K562 (cell line): ENCODE results near the gene C12orf43. TPM values are rescaled to one million over a fixed set of nuclear protein-coding genes. Genes with fewer than 3 reads are reported as not detected.

Experiments
- ARHGAP35 ChIP-seq: fragments of 450-650 bp; IDR thresholded peaks from 2 replicates; pipeline ENCODE4 v1.6.1; 2018; ENCODE audit not compliant: partially characterized antibody
- BACH1 ChIP-seq: fragments of 200-800 bp; sonication (Bioruptor generic); IDR thresholded peaks from 2 replicates; pipeline ENCODE4 v1.6.1; 2016; ENCODE audit warnings: missing genetic modification characterization, missing compliant biosample characterization
- BRD4 ChIP-seq: fragments of 200-600 bp; sonication (generic); IDR thresholded peaks from 2 replicates; pipeline ENCODE4 v1.6.1; 2017; ENCODE audit warnings: inconsistent platforms
- CC2D1A ChIP-seq: fragments of 450-650 bp; IDR thresholded peaks from 2 replicates; pipeline ENCODE4 v1.6.1; 2017; ENCODE audit warnings: mild to moderate bottlenecking
- CHD2 ChIP-seq: IDR thresholded peaks from 2 replicates; pipeline ENCODE4 v1.6.1; 2011; ENCODE audit warnings: low read depth, low read length
- FOXJ3 ChIP-seq: sonication (generic); formaldehyde crosslinking; IDR thresholded peaks from 2 replicates; pipeline ENCODE4 v1.4.0; 2020; ENCODE audit warnings: mild to moderate bottlenecking, missing genetic modification reagents
- HDAC3 ChIP-seq: fragments of 450-650 bp; IDR thresholded peaks from 2 replicates; pipeline ENCODE4 v1.6.1; 2018; ENCODE audit warnings: borderline replicate concordance, mild to moderate bottlenecking, moderate library complexity; ENCODE audit not compliant: partially characterized antibody
- HNRNPH1 ChIP-seq: fragments of 200-400 bp; formaldehyde crosslinking; optimal IDR thresholded peaks from 2 replicates; pipeline ENCODE3; 2017; ENCODE audit warnings: low read depth, mild to moderate bottlenecking, low read length, moderate library complexity
- KAT7 ChIP-seq: sonication (generic); formaldehyde crosslinking; IDR thresholded peaks from 2 replicates; pipeline ENCODE4 v1.8.0; 2022; ENCODE audit warnings: missing genetic modification reagents, mild to moderate bottlenecking, borderline replicate concordance
- RBM25 ChIP-seq: fragments of 200-400 bp; formaldehyde crosslinking; IDR thresholded peaks from 2 replicates; pipeline ENCODE4 v1.6.1; 2018; ENCODE audit warnings: low read length, low read depth, moderate library complexity; ENCODE audit not compliant: severe bottlenecking
- RNF2 ChIP-seq: sonication (generic); IDR thresholded peaks from 2 replicates; pipeline ENCODE4 v1.6.1; 2016
- SIRT6 ChIP-seq: IDR thresholded peaks from one replicate; pipeline ENCODE4 v1.6.1; 2012; ENCODE audit warnings: low read depth, mild to moderate bottlenecking, control low read depth, inconsistent platforms, low read length, moderate library complexity
- SNRNP70 ChIP-seq: fragments of 200-400 bp; formaldehyde crosslinking; optimal IDR thresholded peaks from 2 replicates; pipeline ENCODE3; 2017; ENCODE audit warnings: low read depth, low read length
- SREBF2 ChIP-seq: sonication (generic); formaldehyde crosslinking; IDR thresholded peaks from 2 replicates; pipeline ENCODE4 v1.4.0; 2020; ENCODE audit warnings: mild to moderate bottlenecking, missing genetic modification reagents
- U2AF1 ChIP-seq: fragments of 200-400 bp; formaldehyde crosslinking; optimal IDR thresholded peaks from 2 replicates; pipeline ENCODE3; 2017; ENCODE audit warnings: mild to moderate bottlenecking, low read depth, low read length, moderate library complexity
- ZNF174 ChIP-seq: fragments of 250-450 bp; sonication (Bioruptor Pico); IDR thresholded peaks from 2 replicates; pipeline ENCODE4 v1.4.0; 2020; ENCODE audit warnings: mild to moderate bottlenecking
- ZNF24 ChIP-seq: fragments of 450-650 bp; IDR thresholded peaks from 2 replicates; pipeline ENCODE4 v1.6.1; 2016
- ZNF280B ChIP-seq: fragments of 250-450 bp; sonication (Bioruptor Pico); IDR thresholded peaks from 2 replicates; pipeline ENCODE4 v1.5.1; 2021; ENCODE audit warnings: mild to moderate bottlenecking
- ZNF586 ChIP-seq: fragments of 450-650 bp; formaldehyde crosslinking; conservative IDR thresholded peaks from 2 replicates; pipeline ENCODE4 v1.4.0; 2020; ENCODE audit warnings: mild to moderate bottlenecking, moderate library complexity
- ZNF644 ChIP-seq: fragments of 200-800 bp; sonication (Bioruptor generic); IDR thresholded peaks from 2 replicates; pipeline ENCODE4 v1.6.1; 2016; ENCODE audit warnings: low read depth, missing genetic modification characterization, missing compliant biosample characterization
- ZZZ3 ChIP-seq: fragments of 450-650 bp; IDR thresholded peaks from 2 replicates; pipeline ENCODE4 v1.6.1; 2016; ENCODE audit warnings: antibody characterized with exemption, mild to moderate bottlenecking, moderate library complexity
- polyA plus RNA-seq, 8 experiments: library from polyadenylated mRNA; depleted of rRNA in 4 of 8; stranded (reverse) in 5 of 8; unstranded in 3 of 8; fragments of >200 nt; fragmentation: Nextera tagmentation in 2 of 8; fragmentation: Illumina TruSeq in 1 of 8; extraction: Ambion mirVana in 2 of 8; extraction: Trizol in 1 of 8; gene quantifications; 2 replicates each; pipeline versions ENCODE4 v1.2.1 to v1.2.3, GENCODE V29; 2011 to 2014; ENCODE audit warnings: inconsistent platforms in 1 of 8, missing spikeins in 1 of 8
- total RNA-seq, 7 experiments: library from RNA; depleted of rRNA in 6 of 7; stranded (reverse); fragments of >200 nt in 6 of 7; fragmentation: Illumina TruSeq in 2 of 7; extraction: Trizol in 2 of 7; gene quantifications; 2 replicates each; pipeline versions ENCODE4 v1.2.1 to v1.2.3, GENCODE V29; 2011 to 2021; ENCODE audit warnings: low replicate concordance in 1 of 7
- TF ChIP-seq, protein P1 (sequence below): fragments of 250-450 bp; sonication (Bioruptor Pico); IDR thresholded peaks from 2 replicates; pipeline ENCODE4 v1.8.0; 2022; ENCODE audit warnings: moderate library complexity, mild to moderate bottlenecking, inconsistent platforms
- TF ChIP-seq, protein P2 (sequence below): sonication (generic); formaldehyde crosslinking; IDR thresholded peaks from 2 replicates; pipeline ENCODE4 v1.8.0; 2022; ENCODE audit warnings: mild to moderate bottlenecking, missing genetic modification reagents
- TF ChIP-seq, protein P3 (sequence below): sonication (generic); formaldehyde crosslinking; IDR thresholded peaks from 2 replicates; pipeline ENCODE4 v1.5.0; 2020; ENCODE audit warnings: missing genetic modification reagents

C12orf43 gene
- total and polyA plus RNA-seq, 9 of the 15 experiments (the other 6 are each of a cell fraction or from before 2014, with no cell fraction given), result 4.3 to 22.2 (median 16.8) TPM

DNA sequence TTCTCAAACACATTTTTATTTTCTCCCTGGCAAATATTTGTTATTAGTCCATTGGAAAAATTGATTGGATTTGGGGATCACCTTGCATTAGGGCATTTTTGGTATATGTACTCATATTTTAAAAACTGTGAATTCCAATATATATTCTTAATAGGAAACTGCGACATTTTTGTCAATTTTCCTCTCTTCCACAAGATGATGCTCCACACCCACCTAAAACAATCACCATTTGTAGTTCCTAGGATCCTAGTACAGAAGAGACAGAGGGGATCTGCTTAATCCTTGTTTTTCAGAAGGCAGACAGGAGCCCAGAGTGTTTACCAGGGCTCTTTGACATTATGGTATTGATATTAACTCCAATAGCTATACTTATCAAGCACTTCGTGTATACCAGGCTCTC, 45.5 kb upstream of the C12orf43 start (continued):
- TF ChIP-seq SNRNP70 (no peak), ZNF174 (CRISPR knock-in tag) (no peak), BRD4 (no peak), ARHGAP35 (no peak), CC2D1A (0 out of 2 replicates have a peak, but pooled peaks have one; percentile 25), HDAC3 (no peak), HNRNPH1 (no peak), U2AF1 (no peak), RBM25 (no peak), SIRT6 (no peak), ZNF644 (tag) (no peak), RNF2 (no peak), ZNF24 (no peak), KAT7 (no peak), ZNF586 (CRISPR knock-in tag) (no peak), ZZZ3 (no peak), CHD2 (no peak), FOXJ3 (no peak), SREBF2 (no peak), BACH1 (tag) (no peak), ZNF280B (CRISPR knock-in tag) (no peak)
- TF ChIP-seq, protein P1, sequence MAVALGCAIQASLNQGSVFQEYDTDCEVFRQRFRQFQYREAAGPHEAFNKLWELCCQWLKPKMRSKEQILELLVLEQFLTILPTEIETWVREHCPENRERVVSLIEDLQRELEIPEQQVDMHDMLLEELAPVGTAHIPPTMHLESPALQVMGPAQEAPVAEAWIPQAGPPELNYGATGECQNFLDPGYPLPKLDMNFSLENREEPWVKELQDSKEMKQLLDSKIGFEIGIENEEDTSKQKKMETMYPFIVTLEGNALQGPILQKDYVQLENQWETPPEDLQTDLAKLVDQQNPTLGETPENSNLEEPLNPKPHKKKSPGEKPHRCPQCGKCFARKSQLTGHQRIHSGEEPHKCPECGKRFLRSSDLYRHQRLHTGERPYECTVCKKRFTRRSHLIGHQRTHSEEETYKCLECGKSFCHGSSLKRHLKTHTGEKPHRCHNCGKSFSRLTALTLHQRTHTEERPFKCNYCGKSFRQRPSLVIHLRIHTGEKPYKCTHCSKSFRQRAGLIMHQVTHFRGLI, result no peak
- TF ChIP-seq, protein P2, sequence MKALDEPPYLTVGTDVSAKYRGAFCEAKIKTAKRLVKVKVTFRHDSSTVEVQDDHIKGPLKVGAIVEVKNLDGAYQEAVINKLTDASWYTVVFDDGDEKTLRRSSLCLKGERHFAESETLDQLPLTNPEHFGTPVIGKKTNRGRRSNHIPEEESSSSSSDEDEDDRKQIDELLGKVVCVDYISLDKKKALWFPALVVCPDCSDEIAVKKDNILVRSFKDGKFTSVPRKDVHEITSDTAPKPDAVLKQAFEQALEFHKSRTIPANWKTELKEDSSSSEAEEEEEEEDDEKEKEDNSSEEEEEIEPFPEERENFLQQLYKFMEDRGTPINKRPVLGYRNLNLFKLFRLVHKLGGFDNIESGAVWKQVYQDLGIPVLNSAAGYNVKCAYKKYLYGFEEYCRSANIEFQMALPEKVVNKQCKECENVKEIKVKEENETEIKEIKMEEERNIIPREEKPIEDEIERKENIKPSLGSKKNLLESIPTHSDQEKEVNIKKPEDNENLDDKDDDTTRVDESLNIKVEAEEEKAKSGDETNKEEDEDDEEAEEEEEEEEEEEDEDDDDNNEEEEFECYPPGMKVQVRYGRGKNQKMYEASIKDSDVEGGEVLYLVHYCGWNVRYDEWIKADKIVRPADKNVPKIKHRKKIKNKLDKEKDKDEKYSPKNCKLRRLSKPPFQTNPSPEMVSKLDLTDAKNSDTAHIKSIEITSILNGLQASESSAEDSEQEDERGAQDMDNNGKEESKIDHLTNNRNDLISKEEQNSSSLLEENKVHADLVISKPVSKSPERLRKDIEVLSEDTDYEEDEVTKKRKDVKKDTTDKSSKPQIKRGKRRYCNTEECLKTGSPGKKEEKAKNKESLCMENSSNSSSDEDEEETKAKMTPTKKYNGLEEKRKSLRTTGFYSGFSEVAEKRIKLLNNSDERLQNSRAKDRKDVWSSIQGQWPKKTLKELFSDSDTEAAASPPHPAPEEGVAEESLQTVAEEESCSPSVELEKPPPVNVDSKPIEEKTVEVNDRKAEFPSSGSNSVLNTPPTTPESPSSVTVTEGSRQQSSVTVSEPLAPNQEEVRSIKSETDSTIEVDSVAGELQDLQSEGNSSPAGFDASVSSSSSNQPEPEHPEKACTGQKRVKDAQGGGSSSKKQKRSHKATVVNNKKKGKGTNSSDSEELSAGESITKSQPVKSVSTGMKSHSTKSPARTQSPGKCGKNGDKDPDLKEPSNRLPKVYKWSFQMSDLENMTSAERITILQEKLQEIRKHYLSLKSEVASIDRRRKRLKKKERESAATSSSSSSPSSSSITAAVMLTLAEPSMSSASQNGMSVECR (CRISPR knock-in tag), result no peak
- TF ChIP-seq, protein P3, sequence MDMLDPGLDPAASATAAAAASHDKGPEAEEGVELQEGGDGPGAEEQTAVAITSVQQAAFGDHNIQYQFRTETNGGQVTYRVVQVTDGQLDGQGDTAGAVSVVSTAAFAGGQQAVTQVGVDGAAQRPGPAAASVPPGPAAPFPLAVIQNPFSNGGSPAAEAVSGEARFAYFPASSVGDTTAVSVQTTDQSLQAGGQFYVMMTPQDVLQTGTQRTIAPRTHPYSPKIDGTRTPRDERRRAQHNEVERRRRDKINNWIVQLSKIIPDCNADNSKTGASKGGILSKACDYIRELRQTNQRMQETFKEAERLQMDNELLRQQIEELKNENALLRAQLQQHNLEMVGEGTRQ (CRISPR knock-in tag), result no peak
